GM18499 (cell line): ENCODE measurements around the gene EIPR1.
"Not testable (repeated sequence)": the region's sequence is repeated elsewhere in the genome, so short reads cannot be mapped to it uniquely, and the experiment has no call there.

Experiments
- ATAC-seq: cut with Tn5 transposase; IDR thresholded peaks from one replicate; pipeline ENCODE4 v1.9.1; 2021; ENCODE audit warnings: moderate number of reproducible peaks; ENCODE audit not compliant: insufficient read depth, unreplicated experiment

EIPR1 gene

DNA sequence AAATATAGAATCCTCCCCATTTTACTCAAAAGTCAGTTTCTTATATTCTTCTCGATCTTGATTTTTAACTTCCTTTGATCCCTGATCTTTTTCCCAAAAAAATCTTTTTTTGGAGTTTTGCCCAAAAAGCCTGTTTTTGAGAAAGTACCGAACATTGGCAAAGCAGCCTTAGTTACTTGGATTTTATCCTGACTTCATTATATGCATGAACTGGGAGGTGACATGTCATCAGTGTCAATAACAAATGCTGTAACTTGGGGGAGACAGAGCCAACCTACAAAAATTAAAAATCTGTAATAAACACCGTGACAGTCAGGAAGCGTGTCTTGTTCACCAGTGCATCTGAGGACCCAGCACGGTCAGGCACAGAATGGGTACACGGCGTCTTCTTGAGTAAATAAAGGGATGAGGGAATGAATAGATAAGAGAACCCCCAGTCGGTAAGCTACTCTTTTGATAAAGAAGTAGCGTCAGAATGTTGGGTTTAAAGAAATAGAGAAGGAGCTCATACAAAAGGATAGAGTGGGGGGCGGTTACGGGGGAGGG lies 26.8 kb upstream of the EIPR1 start:
- ATAC-seq: no peak

DNA sequence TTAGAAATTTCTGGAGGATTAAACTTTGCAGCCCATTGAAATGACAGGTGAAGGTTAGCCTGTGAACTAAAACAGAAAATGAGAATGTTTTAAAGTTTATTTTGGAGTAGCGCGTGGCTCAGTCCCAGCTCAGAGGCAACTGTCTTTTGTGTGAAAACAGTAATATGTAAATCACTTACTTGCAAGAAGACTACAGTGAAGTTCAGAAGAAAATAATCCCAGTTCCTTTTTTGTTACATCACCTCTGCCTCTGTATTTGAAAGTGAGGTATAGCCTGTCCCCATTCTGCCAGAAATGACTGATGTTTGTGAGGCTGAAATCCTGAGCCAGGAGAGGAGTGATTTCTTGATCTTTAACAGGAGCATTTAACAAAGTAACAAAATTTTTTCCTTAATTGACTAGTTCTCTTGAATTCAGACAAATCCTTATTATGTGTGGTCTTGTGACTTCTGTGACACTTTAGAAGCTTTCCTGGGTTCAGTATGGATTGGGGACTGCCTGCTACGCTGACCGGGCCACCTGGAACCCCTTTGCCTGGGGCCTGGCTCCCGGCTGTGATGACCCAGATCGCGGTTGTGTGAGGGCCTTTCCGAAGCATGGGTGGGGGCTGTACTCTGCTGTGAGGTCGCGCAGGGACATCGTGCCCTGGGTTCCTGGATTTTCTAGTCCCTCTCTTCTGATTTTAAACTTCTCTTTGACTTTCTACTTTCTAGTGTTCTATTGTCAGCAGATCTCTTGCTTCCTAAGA lies 26.1 kb upstream of the EIPR1 start:
- peak; percentile 100 for ATAC-seq

DNA sequence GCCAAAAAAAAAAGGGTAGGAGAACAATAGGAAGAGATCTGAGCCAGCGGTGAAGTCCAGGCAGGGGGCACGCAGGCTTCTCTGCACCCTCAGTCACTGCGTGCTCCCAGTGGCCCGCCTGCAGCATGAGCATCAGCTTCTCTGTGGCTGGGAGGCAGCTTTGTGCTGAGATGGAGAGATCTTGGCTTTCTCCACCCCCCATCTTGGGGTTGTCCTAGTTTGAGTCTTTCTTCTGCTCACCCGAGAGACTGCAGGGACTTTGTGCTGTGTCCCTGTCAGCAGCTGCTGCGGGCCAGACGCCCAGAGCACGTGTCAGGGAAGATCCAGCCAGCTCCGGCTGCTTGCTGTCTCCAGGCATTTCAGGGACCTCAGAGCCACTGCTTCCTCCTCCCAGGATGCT lies 22.2 kb upstream of the EIPR1 start:
- ATAC-seq: no peak

DNA sequence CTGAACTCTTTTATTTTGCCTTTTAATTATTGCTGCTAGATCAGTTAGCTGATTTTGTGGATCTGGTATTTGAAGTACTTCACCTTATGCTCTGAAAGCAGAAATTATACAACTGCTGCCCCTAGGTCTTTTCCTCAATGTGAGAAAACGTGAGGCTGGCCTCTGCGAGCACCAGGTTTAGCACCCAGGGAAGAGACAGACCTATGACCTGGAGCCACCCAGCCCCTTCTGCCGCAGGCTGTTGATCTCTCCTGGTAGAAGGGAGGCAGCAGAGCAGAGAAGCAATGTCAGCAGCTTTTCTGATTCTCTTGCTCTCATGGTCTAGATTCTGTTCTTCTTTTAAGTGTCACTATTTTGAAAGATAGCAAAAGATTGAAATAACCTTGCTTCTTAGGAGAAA lies 21.8 kb upstream of the EIPR1 start:
- no peak for ATAC-seq

DNA sequence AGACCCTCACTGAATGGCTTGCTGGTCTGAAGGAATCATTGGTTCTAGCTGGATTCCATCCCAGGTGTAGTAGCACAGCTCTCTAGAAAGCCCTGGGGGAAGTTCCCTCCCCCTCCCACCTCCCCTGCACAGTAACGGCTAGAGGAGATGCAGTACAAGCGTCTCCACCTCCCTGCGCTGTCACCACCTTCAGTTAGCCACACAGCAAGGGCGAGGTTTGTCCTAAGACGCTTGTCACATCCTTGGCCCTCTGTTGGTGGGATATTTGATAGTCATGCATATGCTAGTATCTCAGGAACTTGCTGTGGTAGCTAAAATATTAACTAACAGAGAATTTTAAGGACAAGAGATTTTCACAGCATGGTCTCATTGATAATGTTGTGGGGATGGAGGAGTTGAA lies 21.2 kb upstream of the EIPR1 start:
- ATAC-seq: no peak

DNA sequence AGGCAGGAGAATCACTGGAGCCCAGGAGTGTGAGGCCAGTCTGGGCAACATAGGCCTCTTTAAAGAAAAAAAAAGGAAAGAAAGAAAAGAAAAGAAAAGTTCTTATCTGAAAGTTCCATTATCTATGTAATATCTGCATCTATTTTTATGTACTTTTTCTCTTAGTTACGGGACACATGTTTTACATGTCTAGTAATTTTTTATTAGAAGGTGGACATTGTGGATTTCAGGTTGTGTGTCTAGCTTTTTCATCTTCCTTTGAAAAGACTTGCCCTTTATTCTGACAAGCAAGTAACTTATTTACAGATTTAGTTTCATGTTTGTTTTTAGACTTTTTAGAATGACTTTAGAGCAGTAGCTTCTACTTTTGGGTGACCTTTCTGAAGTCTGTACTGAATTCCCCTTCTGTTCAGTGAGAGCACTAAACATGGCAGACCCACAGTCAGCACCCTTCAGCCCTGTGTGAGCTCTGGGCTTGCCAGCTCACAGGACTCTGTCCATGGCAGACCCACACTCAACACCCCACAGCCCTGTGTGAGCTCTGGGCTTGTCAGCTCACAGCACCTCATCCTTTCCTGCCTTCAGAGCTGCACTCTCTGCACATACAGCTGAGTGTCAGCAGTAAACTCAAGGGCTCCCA lies 19.4 kb upstream of the EIPR1 start:
- no peak for ATAC-seq

DNA sequence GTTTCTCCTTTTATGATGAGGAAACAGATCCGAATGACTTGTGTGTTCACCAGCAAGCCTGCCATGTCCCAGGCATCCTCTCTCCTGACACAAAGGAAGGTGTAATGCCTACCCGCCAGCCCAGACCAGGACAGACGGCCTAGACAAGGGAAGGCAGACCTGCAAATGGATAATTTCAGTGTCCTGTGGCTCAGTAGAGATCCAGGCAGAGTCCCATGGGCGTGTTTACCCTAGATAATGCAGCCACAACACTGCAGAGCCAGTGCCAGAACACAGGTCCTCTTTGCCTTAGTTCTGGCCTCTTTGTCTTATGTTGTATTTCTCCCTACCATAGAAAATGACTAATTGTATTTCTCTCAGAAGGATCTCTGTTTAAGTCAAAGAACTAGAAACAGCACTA lies 14.6 kb upstream of the EIPR1 start:
- ATAC-seq: no peak

DNA sequence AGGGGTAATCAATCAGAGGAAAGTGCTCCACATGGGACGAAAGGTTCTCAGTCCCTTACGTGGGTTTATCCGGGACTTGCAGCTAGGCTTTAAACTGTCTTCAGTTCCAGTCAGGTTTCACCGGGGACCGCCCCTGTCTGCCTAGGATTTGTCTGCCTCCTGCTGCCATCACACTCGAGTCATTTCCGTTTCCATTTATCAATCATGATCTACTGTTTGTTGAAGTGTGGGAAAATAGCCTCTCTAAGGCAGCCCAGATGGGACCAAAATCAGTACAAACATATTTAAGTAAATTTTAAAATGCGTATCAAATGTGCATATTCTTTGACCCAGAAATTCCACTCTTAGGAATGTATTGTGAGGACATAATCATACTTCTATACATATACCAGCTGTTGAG lies 12.4 kb upstream of the EIPR1 start:
- no peak for ATAC-seq

DNA sequence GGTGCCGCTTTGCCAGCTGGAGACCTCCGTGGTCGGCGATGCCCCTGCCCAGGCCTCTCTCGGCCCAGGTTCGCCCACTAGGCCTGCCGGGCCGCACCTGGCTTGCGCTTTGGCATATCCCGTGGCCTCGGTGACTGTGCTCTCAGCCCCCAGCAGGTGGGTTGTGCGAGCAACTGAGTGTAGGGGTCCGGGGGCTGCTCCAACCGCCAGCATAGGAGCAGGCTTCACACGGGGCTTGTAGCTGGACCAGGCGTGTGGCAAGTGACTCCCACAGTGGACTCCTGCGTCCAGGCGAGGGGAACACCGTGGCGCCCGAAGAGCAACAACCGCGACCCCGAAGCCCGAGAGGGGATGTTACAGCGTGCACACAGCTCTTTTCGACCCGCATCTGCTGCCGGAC lies 11.6 kb upstream of the EIPR1 start:
- ATAC-seq: no peak

DNA sequence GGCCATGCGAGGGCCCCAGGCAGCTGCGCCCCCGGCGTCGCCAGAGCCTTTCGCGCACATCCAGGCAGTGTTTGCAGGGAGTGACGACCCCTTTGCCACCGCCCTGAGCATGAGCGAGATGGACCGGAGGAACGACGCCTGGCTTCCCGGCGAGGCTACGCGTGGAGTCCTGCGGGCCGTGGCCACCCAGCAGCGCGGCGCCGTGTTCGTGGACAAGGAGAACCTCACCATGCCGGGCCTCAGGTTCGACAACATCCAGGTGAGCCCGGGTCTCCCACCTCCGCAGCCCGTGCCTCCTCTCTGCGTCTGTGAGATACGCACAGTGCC lies 10.8 kb upstream of the EIPR1 start:
- no peak for ATAC-seq

DNA sequence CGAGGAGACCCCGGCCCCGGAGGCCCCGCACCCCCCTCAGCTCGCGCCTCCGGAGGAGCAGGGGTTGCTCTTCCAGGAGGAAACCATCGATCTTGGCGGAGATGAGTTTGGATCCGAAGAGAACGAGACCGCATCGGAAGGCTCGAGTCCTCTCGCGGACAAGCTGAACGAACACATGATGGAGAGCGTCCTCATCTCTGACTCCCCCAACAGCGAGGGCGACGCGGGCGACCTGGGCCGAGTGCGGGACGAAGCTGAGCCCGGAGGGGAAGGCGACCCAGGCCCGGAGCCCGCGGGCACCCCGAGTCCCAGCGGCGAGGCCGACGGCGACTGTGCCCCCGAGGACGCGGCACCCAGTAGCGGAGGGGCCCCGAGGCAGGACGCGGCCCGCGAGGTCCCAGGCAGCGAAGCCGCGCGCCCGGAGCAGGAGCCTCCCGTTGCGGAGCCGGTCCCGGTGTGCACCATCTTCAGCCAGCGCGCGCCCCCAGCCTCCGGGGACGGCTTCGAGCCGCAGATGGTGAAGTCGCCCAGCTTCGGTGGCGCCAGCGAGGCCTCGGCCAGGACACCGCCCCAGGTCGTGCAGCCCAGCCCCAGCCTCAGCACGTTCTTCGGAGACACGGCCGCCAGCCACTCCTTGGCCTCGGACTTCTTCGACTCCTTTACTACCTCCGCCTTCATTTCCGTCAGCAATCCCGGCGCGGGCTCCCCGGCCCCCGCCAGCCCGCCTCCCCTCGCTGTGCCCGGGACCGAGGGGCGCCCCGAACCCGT lies 10.2 kb upstream of the EIPR1 start:
- ATAC-seq: no peak

DNA sequence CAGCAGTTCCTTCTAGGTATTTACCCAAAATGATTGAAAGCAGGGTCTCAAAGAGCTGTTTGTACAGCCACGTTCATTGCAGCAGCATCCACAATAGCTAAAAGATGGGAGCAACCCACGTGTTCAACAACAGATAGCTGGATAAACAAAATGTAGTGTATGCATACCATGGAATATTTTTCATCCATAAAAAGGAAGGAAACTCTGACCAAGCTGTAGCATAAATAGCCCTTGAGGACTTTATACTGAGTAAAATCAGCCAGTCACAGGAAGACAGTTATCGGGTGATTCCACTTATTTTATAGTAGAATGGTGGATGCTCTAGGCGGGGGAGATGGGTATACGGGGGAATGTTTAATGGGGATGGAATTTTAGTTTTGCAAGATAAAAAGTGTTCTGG lies 9.4 kb upstream of the EIPR1 start:
- ATAC-seq: no peak

DNA sequence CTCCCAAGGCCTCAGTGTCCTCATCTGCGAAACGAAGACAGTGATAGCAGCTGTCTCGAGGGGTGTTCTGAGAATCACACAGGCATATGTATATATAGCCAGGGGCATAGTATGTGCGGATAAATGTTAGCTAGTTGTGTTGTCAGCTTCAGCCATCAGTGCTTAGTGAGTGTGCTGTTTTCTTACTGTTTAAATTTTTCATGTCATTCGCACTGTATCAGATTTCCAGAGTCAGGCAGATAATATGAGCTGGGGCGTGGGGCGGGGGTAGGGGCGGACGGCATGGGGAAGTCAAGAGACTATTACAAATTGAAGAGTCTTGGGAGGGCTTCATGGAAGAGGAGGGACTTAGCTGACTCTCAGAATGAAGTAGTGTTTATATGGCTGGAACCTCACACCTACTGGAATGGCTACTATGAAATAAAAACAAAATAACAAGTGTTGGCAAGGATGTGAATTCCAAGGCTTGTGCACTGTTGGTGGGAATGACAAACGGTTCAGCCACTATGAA lies 8.9 kb upstream of the EIPR1 start:
- ATAC-seq: no peak

DNA sequence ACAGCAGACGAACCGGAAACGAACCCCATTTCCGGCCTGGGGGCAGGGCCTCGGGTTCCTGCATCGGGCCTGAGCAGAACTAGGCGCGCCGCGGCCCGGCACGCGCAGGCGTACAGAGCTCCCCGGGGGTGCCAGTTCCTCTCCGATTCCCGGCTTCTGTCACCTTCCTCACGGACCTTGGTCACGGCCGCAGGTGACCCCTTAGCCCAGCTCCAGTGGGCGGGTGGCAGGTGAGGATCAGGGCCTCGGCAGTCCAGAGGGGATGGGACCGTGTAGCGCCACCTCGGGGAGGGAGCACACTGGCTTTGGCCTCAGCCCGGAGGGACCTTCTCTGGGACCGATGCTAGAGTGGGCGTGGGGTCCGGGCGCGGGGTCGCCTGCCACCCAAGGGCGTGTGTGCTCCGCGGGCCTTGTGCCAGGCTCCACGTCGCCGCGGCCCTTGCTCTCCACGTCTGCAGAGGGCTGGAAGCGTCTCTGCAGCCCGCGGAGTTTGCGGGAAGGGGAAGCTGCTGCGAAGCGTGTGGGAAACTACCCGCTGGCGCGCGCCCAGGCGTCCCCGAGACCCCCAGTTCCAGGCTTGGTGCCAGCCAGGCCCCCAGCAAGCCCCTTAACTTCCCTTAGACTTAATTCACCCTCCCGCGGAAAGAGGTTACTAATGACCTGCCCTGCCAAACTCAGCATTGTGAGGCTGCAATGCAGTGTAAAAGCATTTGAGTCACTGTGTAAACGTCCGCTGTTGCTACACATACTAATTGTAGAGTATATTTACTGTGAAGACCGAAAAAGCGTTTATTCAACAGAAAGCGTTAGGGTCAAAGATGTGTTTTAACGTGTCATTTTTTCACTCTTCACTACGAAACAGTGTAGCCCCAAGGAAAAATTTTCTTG lies 2.3 kb upstream of the EIPR1 start, which contains the start of gene TRAPPC12:
TSS of gene TRAPPC12 (plus strand) at position 48 of the 888 bp plus-strand sequence. CDS start 7,930 bp downstream, outside the sequence.
- ATAC-seq: peak; percentile 42

DNA sequence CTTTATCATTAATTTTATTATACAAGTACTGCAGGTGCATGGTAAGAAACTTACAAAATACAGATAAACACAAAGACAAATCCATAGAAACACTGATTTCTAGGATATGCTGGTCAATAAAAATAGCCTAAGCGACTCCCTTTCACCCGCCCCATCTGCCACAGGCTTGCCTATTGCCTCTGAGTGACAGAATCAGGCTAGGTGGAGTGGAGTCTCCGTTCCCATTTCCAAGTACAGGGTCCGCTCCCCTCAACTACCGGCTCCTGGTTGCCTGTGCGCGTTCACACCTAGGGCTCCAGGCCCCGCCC lies 1.7 kb upstream of the EIPR1 start:
- ATAC-seq: no peak

DNA sequence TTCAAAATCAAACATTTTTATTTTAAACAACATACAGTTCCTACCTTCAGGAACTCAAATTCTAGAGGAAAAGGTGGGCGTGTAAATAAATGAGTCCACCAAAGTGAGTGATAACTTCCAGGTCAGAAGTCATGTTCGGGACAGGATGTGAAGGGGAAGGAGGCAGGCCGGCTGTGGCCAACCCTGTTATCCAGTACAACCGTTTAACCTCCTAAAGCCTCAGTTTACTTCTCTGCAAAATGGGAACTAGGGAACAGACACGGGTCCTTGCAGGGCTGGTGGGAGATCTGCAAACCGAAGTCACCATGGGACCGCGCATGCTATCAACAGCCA lies 373 bp downstream of the EIPR1 start:
- peak; percentile 4 for ATAC-seq

DNA sequence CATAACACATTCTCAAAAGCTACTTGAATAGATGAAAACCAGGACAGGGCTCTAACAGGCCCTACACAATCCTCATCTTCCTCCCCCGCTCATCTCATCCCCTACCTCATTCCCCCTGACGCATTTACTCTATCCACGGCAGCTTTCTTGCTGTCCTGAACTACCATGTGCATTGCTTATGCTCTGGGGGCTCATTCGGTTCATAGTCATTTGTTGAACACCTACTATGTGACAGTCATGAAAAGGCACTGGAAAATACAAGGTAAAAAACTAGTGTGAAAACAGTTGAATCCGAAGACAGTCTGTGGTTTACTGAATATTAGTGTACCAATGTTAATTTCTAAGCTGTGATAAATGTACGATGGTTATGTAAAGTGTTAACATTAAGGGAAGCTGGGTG lies 797 bp downstream of the EIPR1 start:
- no peak for ATAC-seq

DNA sequence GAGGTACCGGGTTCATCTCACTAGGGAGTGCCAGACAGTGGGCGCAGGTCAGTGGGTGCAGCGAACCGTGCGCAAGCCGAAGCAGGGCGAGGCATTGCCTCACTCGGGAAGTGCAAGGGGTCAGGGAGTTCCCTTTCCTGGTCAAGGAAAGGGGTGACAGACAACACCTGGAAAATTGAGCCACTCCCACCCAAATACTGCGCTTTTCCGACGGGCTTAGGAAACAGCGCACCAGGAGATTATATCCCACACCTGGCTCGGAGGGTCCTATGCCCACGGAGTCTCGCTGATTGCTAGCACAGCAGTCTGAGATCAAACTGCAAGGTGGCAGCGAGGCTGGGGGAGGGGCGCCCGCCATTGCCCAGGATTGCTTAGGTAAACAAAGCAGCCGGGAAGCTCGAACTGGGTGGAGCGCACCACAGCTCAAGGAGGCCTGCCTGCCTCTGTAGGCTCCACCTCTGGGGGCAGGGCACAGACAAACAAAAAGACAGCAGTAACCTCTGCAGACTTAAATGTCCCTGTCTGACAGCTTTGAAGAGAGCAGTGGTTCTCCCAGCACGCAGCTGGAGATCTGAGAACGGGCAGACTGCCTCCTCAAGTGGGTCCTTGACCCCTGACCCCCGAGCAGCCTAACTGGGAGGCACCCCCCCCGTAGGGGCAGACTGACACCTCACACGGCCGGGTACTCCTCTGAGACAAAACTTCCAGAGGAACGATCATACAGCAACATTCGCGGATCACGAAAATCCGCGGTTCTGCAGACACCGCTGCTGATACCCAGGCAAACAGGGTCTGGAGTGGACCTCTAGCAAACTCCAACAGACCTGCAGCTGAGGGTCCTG lies 8.1 kb downstream of the EIPR1 start:
- not testable (repeated sequence) for ATAC-seq

DNA sequence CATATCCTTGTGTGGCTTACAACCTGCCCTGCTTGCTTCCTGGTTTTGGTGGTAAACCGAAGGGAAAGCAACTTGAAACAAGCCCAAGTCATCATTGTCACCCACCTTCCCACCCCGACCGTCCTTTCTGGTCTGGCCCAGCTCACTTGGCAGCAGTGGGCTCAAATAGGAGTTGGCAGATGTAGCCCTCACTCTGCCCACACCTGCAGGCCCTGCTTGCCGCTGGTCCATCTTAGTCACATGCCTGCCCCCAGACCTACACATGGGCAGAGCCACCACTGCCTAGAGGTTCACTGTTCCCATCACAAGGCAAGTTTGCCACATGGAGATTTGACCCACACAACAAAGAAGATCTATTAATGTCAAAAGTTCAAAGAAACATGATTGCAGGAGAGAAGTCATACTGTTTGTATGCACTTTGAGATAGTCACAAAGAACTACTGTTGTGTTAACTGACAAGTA lies 9.3 kb downstream of the EIPR1 start:
- no peak for ATAC-seq
